ENCODE measurements around the gene NOCT.

GRCh38 chr4:139015269-139015947 is at the start of gene NOCT:
- TF ChIP-seq CTCF (IDR thresholded peaks at IDR 0.05) = peak; percentile 19 to 62 (median 43)
- peak; percentile 51 for TF ChIP-seq POLR2A (IDR thresholded peaks at IDR 0.05)
- TF ChIP-seq POLR2AphosphoS5 (IDR thresholded peaks at IDR 0.05) = peak; percentile 31 to 79 (median 53)
